Testis (tissue), 3 donors: ENCODE results near the gene TFF1. TPM values are rescaled to one million over a fixed set of nuclear protein-coding genes. Genes with fewer than 3 reads are reported as not detected.

Source experiments
- DNase-seq: peaks from one replicate; pipeline ENCODE4 v3.0.0-alpha.2; 2019
- H3K27ac ChIP-seq, 2 donors: fragments of 200-600 bp; sonication (generic); one replicate each; pipeline ENCODE4 v1.5.1; 2019
- H3K27me3 ChIP-seq: fragments of 200-600 bp; sonication (generic); one replicate; pipeline ENCODE4 v1.5.1; 2019
- H3K36me3 ChIP-seq: fragments of 200-600 bp; sonication (generic); one replicate; pipeline ENCODE4 v1.5.1; 2017; ENCODE audit warnings: low read depth; ENCODE audit errors: missing control alignments
- H3K4me1 ChIP-seq: fragments of 200-600 bp; sonication (generic); one replicate; pipeline ENCODE4 v1.5.1; 2019
- H3K4me3 ChIP-seq, 2 donors: fragments of 200-600 bp; sonication (generic); one replicate each; pipeline ENCODE4 v1.5.1; 2017 to 2019
- H3K9me3 ChIP-seq: fragments of 200-600 bp; sonication (generic); one replicate; pipeline ENCODE4 v1.5.1; 2017
- POLR2A ChIP-seq: fragments of 450-650 bp; IDR thresholded peaks from one replicate; pipeline ENCODE4 v1.6.1; 2017; ENCODE audit warnings: antibody characterized with exemption, mild to moderate bottlenecking, moderate library complexity
- WGBS, 2 donors: methylation state at CpG; one replicate each; pipeline ENCODE4 v1.1.5; 2018; 5-methylcytosine and 5-hydroxymethylcytosine counted together
- intact Hi-C: fragments of 100-400 bp; cut with DNase I; formaldehyde crosslinking; loops from one replicate; pipeline ENCODE4 v1.15.1; 2023; ENCODE audit warnings: low total_unique reads
- polyA plus RNA-seq: library from polyadenylated mRNA; stranded (reverse); fragments of 350-450 nt; fragmentation: Illumina TruSeq; extraction: RNeasy Lipid Tissue Mini Kit (QIAGEN cat#74804); gene quantifications from one replicate; pipeline ENCODE4 v1.2.3, GENCODE V29; 2014; ENCODE audit warnings: low read depth, low replicate concordance; ENCODE audit not compliant: insufficient read depth
- total RNA-seq, 2 donors: library from RNA; depleted of rRNA; stranded (reverse); fragments of >200 nt; gene quantifications; one replicate each; pipeline ENCODE4 v1.2.3, GENCODE V29; 2016
- TF ChIP-seq, protein P1 (sequence below), 3 experiments: fragments of 450-650 bp in 2 of 3; fragments of 200-600 bp in 1 of 3; sonication (generic) in 1 of 3; IDR thresholded peaks; one replicate each; pipeline ENCODE4 v1.5.1; 2016 to 2019; ENCODE audit warnings: antibody characterized with exemption in 3 of 3, mild to moderate bottlenecking in 2 of 3, moderate library complexity in 1 of 3

Gene TFF1
- total and polyA plus RNA-seq, 3 donors from 2014 or later, result not detected

- intact Hi-C loops, result no loop called here
- H3K9me3 ChIP-seq, result no peaks in the 10 kb centered on the region
- no peaks in the 10 kb centered on the region for H3K36me3 ChIP-seq
- H3K4me1 ChIP-seq, result no peaks in the 10 kb centered on the region
- WGBS, 2 donors, result 71 to 84% methylated on average over 2 of the region's 2 CpGs
- no peak for DNase-seq
- no peak overlapping the region for H3K4me3 ChIP-seq
- H3K27ac ChIP-seq, result no peak overlapping the region
- H3K27me3 ChIP-seq, result no peaks in the 10 kb centered on the region
- TF ChIP-seq, protein P1, sequence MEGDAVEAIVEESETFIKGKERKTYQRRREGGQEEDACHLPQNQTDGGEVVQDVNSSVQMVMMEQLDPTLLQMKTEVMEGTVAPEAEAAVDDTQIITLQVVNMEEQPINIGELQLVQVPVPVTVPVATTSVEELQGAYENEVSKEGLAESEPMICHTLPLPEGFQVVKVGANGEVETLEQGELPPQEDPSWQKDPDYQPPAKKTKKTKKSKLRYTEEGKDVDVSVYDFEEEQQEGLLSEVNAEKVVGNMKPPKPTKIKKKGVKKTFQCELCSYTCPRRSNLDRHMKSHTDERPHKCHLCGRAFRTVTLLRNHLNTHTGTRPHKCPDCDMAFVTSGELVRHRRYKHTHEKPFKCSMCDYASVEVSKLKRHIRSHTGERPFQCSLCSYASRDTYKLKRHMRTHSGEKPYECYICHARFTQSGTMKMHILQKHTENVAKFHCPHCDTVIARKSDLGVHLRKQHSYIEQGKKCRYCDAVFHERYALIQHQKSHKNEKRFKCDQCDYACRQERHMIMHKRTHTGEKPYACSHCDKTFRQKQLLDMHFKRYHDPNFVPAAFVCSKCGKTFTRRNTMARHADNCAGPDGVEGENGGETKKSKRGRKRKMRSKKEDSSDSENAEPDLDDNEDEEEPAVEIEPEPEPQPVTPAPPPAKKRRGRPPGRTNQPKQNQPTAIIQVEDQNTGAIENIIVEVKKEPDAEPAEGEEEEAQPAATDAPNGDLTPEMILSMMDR (IDR thresholded peaks at IDR 0.05), result no peak
- no peak for TF ChIP-seq POLR2A
Observed at GRCh38 chr21:42360317-42360716, 6.0 kb downstream of the TFF1 start.

GRCh38 chr21:42358937-42359336, 7.4 kb downstream of the TFF1 start:
- H3K9me3 ChIP-seq, result no peaks in the 10 kb centered on the region
- no peak for TF ChIP-seq POLR2A

DNA sequence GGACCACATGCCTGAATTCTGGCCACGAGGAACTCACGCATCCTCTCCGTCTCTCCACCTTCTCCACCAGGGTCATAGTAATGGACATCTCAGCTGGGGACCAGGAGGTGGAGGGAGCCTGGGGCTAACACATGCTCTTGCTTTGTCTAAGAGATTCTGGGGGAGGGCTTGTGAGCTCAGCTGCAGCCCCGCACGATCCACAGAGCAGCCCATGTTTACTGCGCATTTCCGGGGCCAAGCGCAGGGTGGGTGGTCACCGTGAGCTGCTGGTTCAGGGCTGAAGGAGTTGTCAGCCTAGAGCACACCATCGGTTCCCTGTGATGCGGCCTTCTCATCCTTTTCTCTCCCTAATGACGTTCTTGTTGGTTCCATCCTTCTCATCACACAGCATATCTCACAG, 8.1 kb downstream of the TFF1 start:
- no peak for DNase-seq
- intact Hi-C loops, result no loop called here
- H3K4me3 ChIP-seq, result peak overlapping the region in 1 of 2 donors; percentile 26
- WGBS, 2 donors, result 74 to 81% methylated on average over 12 of the region's 12 CpGs
- H3K27ac ChIP-seq, result no peak overlapping the region
- H3K27me3 ChIP-seq, result no peaks in the 10 kb centered on the region
- H3K36me3 ChIP-seq, result no peaks in the 10 kb centered on the region
- no peaks in the 10 kb centered on the region for H3K4me1 ChIP-seq
- no peaks in the 10 kb centered on the region for H3K9me3 ChIP-seq
- TF ChIP-seq, protein P1 (IDR thresholded peaks at IDR 0.05), result no peak
- no peak for TF ChIP-seq POLR2A

More at GRCh38 chr21:42358937-42359336, 7.4 kb downstream of the TFF1 start:
- intact Hi-C loops, result no loop called here
- Histone ChIP-seq H3K4me1 (no peaks in the 10 kb centered on the region), H3K4me3 (peak overlapping the region in 1 of 2 donors; percentile 26), H3K27me3 (no peaks in the 10 kb centered on the region), H3K36me3 (no peaks in the 10 kb centered on the region), H3K27ac (no peak overlapping the region)
- WGBS, 2 donors, result 58 to 63% methylated on average over 11 to 13 of the region's 13 CpGs
- DNase-seq, result peak; percentile 79

DNA sequence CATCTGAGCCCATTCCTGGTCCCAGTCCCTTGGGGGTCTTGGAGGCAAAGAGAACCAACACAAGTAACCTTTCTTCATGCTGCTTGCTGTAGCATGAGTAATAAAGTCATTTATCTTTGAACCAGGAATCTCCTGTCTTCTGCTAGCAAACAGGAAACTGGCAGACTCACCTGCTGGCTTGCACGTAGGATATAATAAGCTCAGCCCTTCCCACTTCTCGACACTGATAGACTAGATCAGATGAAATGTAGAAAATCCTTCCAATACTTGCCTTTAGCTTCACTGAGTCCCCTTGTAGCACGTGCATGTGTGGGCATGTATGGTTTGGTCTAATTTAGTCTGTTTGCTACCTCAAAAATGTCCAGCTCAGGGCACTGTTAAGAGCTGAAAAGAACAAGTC, 9.0 kb downstream of the TFF1 start:
- no peaks in the 10 kb centered on the region for H3K27me3 ChIP-seq
- no peak for DNase-seq
- no peaks in the 10 kb centered on the region for H3K36me3 ChIP-seq
- H3K4me3 ChIP-seq, result no peak overlapping the region
- intact Hi-C loops, result no loop called here
- H3K27ac ChIP-seq, result no peak overlapping the region
- no peaks in the 10 kb centered on the region for H3K4me1 ChIP-seq
- H3K9me3 ChIP-seq, result no peaks in the 10 kb centered on the region
- 73 to 84% methylated on average over 3 of the region's 3 CpGs for WGBS, 2 donors
- TF ChIP-seq POLR2A, result no peak
- TF ChIP-seq, protein P1 (IDR thresholded peaks at IDR 0.05), result no peak

DNA sequence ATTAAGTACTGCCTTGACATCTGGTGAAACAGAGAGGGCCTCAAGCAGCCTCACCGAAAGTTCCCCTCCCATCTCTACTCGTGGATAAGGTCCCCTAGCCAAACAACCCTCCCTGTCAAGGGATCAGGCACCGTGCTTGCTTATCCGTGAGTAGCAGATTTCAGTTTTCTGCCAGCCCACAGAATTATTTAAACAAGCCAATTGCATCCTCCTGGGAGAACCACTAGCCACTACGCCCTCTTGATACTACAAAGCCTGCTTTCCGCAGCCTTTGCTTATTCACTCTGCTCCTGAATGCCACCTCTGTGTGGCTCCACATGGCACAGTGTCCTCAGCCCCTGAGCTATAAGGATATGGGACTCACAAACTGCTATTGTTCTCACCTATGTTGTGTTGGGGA, 9.7 kb downstream of the TFF1 start:
- Histone ChIP-seq H3K4me3 (no peak overlapping the region), H3K36me3 (no peaks in the 10 kb centered on the region), H3K27ac (no peak overlapping the region), H3K27me3 (no peaks in the 10 kb centered on the region), H3K4me1 (no peaks in the 10 kb centered on the region), H3K9me3 (no peaks in the 10 kb centered on the region)
- intact Hi-C loops, result no loop called here
- no peak for DNase-seq
- WGBS, 2 donors, result 58 to 71% methylated on average over 6 of the region's 6 CpGs
- TF ChIP-seq, protein P1 (IDR thresholded peaks at IDR 0.05), result no peak
- TF ChIP-seq POLR2A, result no peak
